Esophagus muscularis mucosa (tissue), 3 donors: ENCODE data around the gene CYFIP2.

Source experiments
- CTCF ChIP-seq, 3 experiments: fragments of 200-600 bp in 2 of 3; fragments of 450-650 bp in 1 of 3; sonication (generic) in 2 of 3; IDR thresholded peaks; one replicate each; pipeline ENCODE4 v1.5.1; 2017 to 2019; ENCODE audit warnings: antibody characterized with exemption in 3 of 3, mild to moderate bottlenecking in 2 of 3, moderate library complexity in 1 of 3
- POLR2A ChIP-seq: fragments of 450-650 bp; IDR thresholded peaks from one replicate; pipeline ENCODE4 v1.6.1; 2017; ENCODE audit warnings: antibody characterized with exemption, moderate library complexity, mild to moderate bottlenecking, low read depth
- POLR2AphosphoS5 ChIP-seq, 2 donors: sonication (generic); formaldehyde crosslinking; IDR thresholded peaks; one replicate each; pipeline ENCODE4 v1.6.1; 2017; ENCODE audit warnings: antibody characterized with exemption in 2 of 2

DNA sequence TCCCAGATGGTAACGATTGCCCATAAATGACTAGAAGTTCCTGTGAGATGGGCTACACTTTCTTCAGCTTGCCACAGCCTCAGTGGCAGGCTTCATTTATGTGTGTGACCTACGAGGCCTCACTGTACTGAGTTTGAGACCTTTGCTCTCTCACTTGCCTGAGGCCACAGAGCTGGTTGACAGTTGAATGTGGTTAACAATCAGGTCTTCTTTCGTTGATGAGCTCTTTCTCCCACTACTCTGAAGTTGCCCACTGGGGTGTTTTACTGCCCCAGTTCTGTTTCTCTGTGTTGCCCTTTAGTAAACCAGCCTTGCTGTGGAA is 70.5 kb downstream of the CYFIP2 start:
- TF ChIP-seq POLR2A (no peak), CTCF (IDR thresholded peaks at IDR 0.05) (no peak), POLR2AphosphoS5 (IDR thresholded peaks at IDR 0.05) (no peak)
